Measurements from ENCODE around the gene TNPO2. TPM values are rescaled to one million over a fixed set of nuclear protein-coding genes. Genes with fewer than 3 reads are reported as not detected.
"Not testable (repeated sequence)": the region's sequence is repeated elsewhere in the genome, so short reads cannot be mapped to it uniquely, and the experiment has no call there.

Gene TNPO2
- total RNA-seq, 2 donors from 2014 or later, result 79.0 to 88.9 TPM

DNA sequence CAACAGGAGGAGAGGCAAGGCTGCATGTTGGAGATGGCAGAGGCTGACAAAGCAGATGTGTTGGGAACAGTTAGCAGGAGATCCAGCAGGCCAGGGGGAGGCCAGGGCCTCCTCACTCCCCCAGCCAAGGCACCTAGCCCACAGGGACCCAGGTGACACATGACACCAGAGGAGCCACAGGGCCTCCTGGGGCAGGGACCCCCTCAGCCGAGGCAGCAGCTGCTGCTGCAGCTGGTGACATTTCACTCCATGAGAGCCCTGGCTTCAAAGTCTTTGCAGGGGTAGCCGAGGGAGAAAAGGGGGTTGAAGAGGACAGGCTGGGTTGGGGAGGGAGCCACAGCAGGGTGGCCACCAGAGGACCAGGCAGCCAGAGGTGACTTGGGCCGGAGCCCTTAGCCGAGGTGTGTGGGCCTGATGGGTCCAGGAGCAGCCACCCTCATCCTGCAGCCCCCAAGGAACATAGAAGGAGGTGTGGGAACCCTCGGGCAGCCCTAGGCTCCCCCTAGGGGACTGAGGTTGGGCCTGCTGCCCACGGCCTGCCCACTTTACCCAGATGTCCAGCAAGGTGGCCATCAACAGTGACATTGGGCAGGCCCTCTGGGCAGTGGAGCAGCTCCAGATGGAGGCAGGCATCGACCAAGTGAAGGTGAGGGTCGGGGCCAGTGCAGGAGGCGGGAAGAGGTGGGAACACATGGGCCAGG, 36.1 kb downstream of the TNPO2 start, which contains the start of gene GNG14:
Gene GNG14 (plus strand): TSS at position 503 of the 701 bp plus-strand sequence. CDS start 51 bp downstream, at position 554.
- no peaks in the 10 kb centered on the region for H3K27me3 ChIP-seq (replicated peaks; ENCODE audit: insufficient read depth)
- H3K36me3 ChIP-seq, result no peaks in the 10 kb centered on the region
- no peak within 1 kb of the TSS for H3K4me3 ChIP-seq
- TF ChIP-seq, protein P1, sequence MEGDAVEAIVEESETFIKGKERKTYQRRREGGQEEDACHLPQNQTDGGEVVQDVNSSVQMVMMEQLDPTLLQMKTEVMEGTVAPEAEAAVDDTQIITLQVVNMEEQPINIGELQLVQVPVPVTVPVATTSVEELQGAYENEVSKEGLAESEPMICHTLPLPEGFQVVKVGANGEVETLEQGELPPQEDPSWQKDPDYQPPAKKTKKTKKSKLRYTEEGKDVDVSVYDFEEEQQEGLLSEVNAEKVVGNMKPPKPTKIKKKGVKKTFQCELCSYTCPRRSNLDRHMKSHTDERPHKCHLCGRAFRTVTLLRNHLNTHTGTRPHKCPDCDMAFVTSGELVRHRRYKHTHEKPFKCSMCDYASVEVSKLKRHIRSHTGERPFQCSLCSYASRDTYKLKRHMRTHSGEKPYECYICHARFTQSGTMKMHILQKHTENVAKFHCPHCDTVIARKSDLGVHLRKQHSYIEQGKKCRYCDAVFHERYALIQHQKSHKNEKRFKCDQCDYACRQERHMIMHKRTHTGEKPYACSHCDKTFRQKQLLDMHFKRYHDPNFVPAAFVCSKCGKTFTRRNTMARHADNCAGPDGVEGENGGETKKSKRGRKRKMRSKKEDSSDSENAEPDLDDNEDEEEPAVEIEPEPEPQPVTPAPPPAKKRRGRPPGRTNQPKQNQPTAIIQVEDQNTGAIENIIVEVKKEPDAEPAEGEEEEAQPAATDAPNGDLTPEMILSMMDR (IDR thresholded peaks at IDR 0.05), result no peak
- ATAC-seq (ENCODE audit: insufficient number of reproducible peaks, low FRiP score, low read depth) (no peak), DNase-seq (ENCODE audit: low spot score) (no peak)
- no peak within 1 kb of the TSS for H3K27ac ChIP-seq
- no peaks in the 10 kb centered on the region for H3K4me1 ChIP-seq (ENCODE audit: control insufficient read depth in 1 of 2, low read depth in 2 of 2)
- H3K9me3 ChIP-seq, result no peaks in the 10 kb centered on the region

DNA sequence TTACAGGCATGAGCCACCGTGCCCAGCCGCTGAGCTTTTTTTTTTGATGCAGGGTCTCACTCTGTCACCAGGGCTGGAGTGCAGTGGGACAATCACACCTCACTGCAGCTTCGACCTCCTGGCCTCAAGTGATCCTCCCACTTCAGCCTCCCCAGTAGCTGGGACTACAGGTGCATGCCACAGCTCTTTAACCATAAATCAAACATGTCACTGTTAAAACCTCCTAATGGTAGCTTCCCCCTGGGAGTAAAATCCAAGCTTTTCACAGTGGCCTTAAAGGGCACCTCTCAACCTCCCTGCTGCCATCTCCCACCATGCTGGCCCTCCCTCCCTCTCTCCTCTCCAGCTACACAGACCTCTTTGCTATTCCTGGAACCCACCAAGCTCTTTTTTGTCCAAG, 37.9 kb downstream of the TNPO2 start:
- H3K4me1 ChIP-seq (ENCODE audit: control insufficient read depth in 1 of 2, low read depth in 2 of 2), result peaks cover 0 to 2% of the 10 kb centered on the region in 2 donors
- H3K27me3 ChIP-seq (replicated peaks; ENCODE audit: insufficient read depth), result no peaks in the 10 kb centered on the region
- DNase-seq (ENCODE audit: low spot score) (no peak), ATAC-seq (ENCODE audit: insufficient number of reproducible peaks, low FRiP score, low read depth) (no peak)
- no peaks in the 10 kb centered on the region for H3K36me3 ChIP-seq
- no peak overlapping the region for H3K4me3 ChIP-seq
- no peak overlapping the region for H3K27ac ChIP-seq
- H3K9me3 ChIP-seq, result no peaks in the 10 kb centered on the region
- TF ChIP-seq, protein P1 (IDR thresholded peaks at IDR 0.05), result no peak

DNA sequence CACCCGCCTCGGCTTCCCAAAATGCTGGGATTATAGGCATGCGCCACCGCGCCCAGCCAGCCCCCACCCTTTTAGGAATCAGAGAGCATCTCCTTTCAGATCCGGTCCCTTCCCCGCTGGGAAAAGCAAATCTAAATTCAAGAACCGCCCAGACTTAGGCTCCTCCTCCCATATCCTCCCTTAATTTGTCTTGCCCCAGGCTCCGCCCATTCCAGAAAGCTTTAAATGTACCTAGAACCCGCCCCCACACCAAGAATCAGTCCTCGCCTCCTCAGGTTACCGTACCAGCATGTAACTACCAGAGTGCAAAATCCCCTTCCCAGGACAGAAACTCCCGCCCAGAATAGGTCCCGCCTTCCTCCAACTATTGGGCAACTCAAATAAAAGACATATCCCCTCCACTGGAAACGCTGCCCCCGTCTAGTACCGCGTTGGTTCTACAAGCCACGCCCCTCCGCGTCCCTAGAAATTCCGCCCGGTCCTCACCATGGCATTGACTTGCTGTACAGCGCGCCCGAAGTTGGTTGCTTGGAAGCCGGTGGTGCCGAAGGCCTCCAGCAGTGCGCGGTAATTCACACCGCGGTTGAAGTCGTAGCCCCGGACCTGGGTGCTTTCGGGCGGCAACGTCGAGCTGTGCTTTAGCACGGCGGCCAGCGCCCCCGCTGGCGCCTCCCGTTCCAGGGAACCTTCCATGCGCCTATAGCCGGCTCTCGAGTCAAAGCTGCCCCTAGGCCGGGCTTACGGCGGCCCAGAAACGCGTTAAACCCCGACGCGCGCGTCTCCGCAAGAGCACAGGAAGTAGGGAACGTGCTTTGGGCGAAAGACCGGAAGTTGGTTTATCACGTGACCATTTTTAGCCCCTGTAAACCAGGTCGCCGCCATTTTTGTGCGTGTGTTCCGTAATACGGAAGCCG, 42.4 kb downstream of the TNPO2 start, which contains the start of gene DHPS:
Gene DHPS (minus strand): TSS at position 807 of the 914 bp plus-strand sequence. CDS start 114 bp downstream, at position 693.
- Histone ChIP-seq H3K36me3 (peaks cover 33% of the 10 kb centered on the region), H3K27me3 (replicated peaks; ENCODE audit: insufficient read depth) (no peaks in the 10 kb centered on the region), H3K4me3 (peak within 1 kb of the TSS; percentile 96), H3K4me1 (ENCODE audit: control insufficient read depth in 1 of 2, low read depth in 2 of 2) (peaks cover 0 to 12% of the 10 kb centered on the region in 2 donors), H3K9me3 (no peaks in the 10 kb centered on the region), H3K27ac (peak within 1 kb of the TSS; percentile 93 to 98)
- DNase-seq (ENCODE audit: low spot score) (peak; percentile 82), ATAC-seq (ENCODE audit: insufficient number of reproducible peaks, low FRiP score, low read depth) (peak; percentile 95)
- TF ChIP-seq, protein P1 (IDR thresholded peaks at IDR 0.05), result no peak

DNA sequence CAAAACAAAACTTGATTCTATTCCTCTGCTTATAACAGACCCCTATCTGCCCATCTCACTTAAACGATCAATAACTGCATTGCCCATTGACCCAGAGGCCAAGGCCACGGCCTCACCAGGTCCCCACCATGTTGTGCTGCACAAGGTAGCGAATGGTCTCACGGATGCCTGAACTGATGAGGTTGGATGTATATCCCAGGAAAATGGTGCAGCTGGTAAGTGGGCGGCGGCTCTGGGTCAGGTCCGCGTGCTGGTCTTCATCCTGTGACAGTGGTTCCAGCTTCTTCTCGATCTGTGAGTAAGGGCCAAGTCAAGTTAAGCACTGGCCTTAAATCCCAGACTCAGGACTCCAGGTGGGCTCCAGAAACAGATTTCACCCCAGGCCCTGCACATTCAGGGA, 43.7 kb downstream of the TNPO2 start:
- DNase-seq (ENCODE audit: low spot score) (no peak), ATAC-seq (ENCODE audit: insufficient number of reproducible peaks, low FRiP score, low read depth) (no peak)
- Histone ChIP-seq H3K36me3 (peaks cover 41% of the 10 kb centered on the region), H3K27me3 (replicated peaks; ENCODE audit: insufficient read depth) (no peaks in the 10 kb centered on the region), H3K4me1 (ENCODE audit: control insufficient read depth in 1 of 2, low read depth in 2 of 2) (peaks cover 0 to 12% of the 10 kb centered on the region in 2 donors), H3K4me3 (no peak overlapping the region), H3K27ac (no peak overlapping the region), H3K9me3 (no peaks in the 10 kb centered on the region)
- TF ChIP-seq, protein P1 (IDR thresholded peaks at IDR 0.05), result no peak

DNA sequence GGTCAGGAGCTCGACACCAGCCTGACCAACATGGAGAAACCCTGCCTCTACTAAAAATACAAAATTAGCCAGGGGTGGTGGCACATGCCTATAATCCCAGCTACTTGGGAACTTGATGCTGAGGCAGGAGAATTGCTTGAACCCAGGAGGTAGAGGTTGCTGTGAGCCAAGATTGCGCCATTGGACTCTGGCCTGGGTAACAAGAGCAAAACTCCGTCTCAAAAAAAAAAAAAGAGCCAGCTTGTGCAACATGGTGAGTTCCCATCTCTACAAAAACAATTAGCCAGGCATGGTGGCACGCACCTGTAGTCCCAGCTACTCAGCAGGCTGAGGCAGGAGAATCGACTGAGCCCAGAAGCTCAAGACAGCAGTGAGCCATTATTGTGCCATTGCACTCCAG, 45.7 kb downstream of the TNPO2 start:
- DNase-seq (ENCODE audit: low spot score); ATAC-seq (ENCODE audit: insufficient number of reproducible peaks, low FRiP score, low read depth); H3K9me3 ChIP-seq; H3K27ac ChIP-seq; H3K4me3 ChIP-seq; H3K27me3 ChIP-seq (replicated peaks; ENCODE audit: insufficient read depth): not testable (repeated sequence)
- Histone ChIP-seq H3K36me3 (peaks cover 55% of the 10 kb centered on the region), H3K4me1 (ENCODE audit: control insufficient read depth in 1 of 2, low read depth in 2 of 2) (peaks cover 0 to 12% of the 10 kb centered on the region in 2 donors)
